SK-N-SH (cell line): Measurements from ENCODE around the gene ABCA4. TPM values are rescaled to one million over a fixed set of nuclear protein-coding genes. Genes with fewer than 3 reads are reported as not detected.

Source experiments
- CTCF ChIA-PET: fragments of 300-600, 350-600 bp; formaldehyde crosslinking; extraction: SDS; loops from one replicate; lab custom pipeline; 2021; lab: Yijun Ruan, JAX
- POLR2A ChIA-PET: fragments of 350-600 bp; sonication (Branson Sonifier 250); formaldehyde crosslinking; extraction: SDS; loops from one replicate; lab custom pipeline; 2020; ENCODE audit warnings: antibody characterized with exemption, inconsistent platforms; lab: Yijun Ruan, JAX
- DNase-seq: peaks from one replicate; pipeline ENCODE4 v3.0.0; 2012
- H2AFZ ChIP-seq: fragments of 200-600 bp; sonication (generic); 2 replicates; pipeline ENCODE4 v1.8.1; 2016; ENCODE audit warnings: antibody characterized with exemption, mild to moderate bottlenecking, low read depth
- H3F3A ChIP-seq: fragments of 200-600 bp; sonication (generic); replicated peaks from 2 replicates; pipeline ENCODE3; 2016; ENCODE audit warnings: antibody characterized with exemption, mild to moderate bottlenecking; ENCODE audit not compliant: insufficient read depth
- H3K27ac ChIP-seq, 2 experiments: fragments of 200-500 bp in 1 of 2; fragments of 200-600 bp in 1 of 2; sonication (Bioruptor generic) in 1 of 2; sonication (generic), shearing (Covaris generic) in 1 of 2; 2 replicates each; pipeline versions ENCODE4 v1.5.1 to v1.6.1; 2014 to 2016; ENCODE audit warnings: low read depth in 2 of 2, inconsistent platforms in 1 of 2, low read length in 1 of 2, mild to moderate bottlenecking in 1 of 2, mixed read lengths in 1 of 2
- H3K27me3 ChIP-seq: fragments of 200-600 bp; sonication (generic), shearing (Covaris generic); 2 replicates; pipeline ENCODE4 v1.6.1; 2016; ENCODE audit warnings: mixed run types; ENCODE audit not compliant: insufficient read depth
- H3K36me3 ChIP-seq, 2 experiments: fragments of 200-500 bp in 1 of 2; fragments of 200-600 bp in 1 of 2; sonication (Bioruptor generic) in 1 of 2; sonication (generic) in 1 of 2; replicated peaks in 1 of 2; 2 replicates each; pipeline versions ENCODE3 to v1.5.1; 2014 to 2016; ENCODE audit warnings: low read length in 1 of 2, mild to moderate bottlenecking in 1 of 2; ENCODE audit not compliant: insufficient read depth in 2 of 2, control insufficient read depth in 1 of 2
- H3K4me1 ChIP-seq, 2 experiments: fragments of 200-500 bp in 1 of 2; fragments of 200-600 bp in 1 of 2; sonication (Bioruptor generic) in 1 of 2; sonication (generic), shearing (Covaris generic) in 1 of 2; 2 replicates each; pipeline versions ENCODE4 v1.5.1 to v1.6.1; 2014 to 2016; ENCODE audit warnings: low read depth in 1 of 2, low read length in 1 of 2, mixed run types in 1 of 2; ENCODE audit not compliant: insufficient read depth in 2 of 2, control insufficient read depth in 1 of 2
- H3K4me2 ChIP-seq: fragments of 200-600 bp; sonication (generic), shearing (Covaris generic); 2 replicates; pipeline ENCODE4 v1.6.1; 2017; ENCODE audit warnings: mixed run types
- H3K4me3 ChIP-seq, 2 experiments: fragments of 200-500 bp in 1 of 2; fragments of 200-600 bp in 1 of 2; sonication (Bioruptor generic) in 1 of 2; sonication (generic), shearing (Covaris generic) in 1 of 2; 2 replicates each; pipeline versions ENCODE4 v1.5.1 to v1.8.1; 2014 to 2016; ENCODE audit warnings: low read depth in 2 of 2, inconsistent platforms in 1 of 2, low read length in 1 of 2, mild to moderate bottlenecking in 1 of 2, mixed read lengths in 1 of 2, moderate library complexity in 1 of 2
- H3K79me2 ChIP-seq: fragments of 200-600 bp; sonication (generic); 2 replicates; pipeline ENCODE4 v1.8.1; 2017; ENCODE audit warnings: mild to moderate bottlenecking; ENCODE audit not compliant: insufficient read depth
- H3K9ac ChIP-seq: fragments of 200-600 bp; sonication (generic); 2 replicates; pipeline ENCODE4 v1.6.1; 2017; ENCODE audit warnings: mixed run types
- H3K9me2 ChIP-seq: fragments of 200-600 bp; sonication (generic); 2 replicates; pipeline ENCODE4 v1.6.1; 2017; ENCODE audit warnings: mixed run types
- H3K9me3 ChIP-seq: fragments of 200-600 bp; sonication (generic); 2 replicates; pipeline ENCODE4 v1.6.1; 2017; ENCODE audit warnings: mixed run types, mild to moderate bottlenecking, moderate library complexity
- H4K20me1 ChIP-seq: fragments of 200-600 bp; sonication (generic); 2 replicates; pipeline ENCODE4 v1.6.1; 2017; ENCODE audit warnings: mild to moderate bottlenecking, mixed run types; ENCODE audit not compliant: insufficient read depth
- CHD2 ChIP-seq: fragments of 150-350 bp; IDR thresholded peaks from 2 replicates; pipeline ENCODE4 v1.6.1; 2018; ENCODE audit warnings: low read length; ENCODE audit not compliant: partially characterized antibody
- CTCF ChIP-seq: fragments of 200-600 bp; sonication (generic); IDR thresholded peaks from 2 replicates; pipeline ENCODE4 v1.6.1; 2017; ENCODE audit warnings: antibody characterized with exemption, mild to moderate bottlenecking, moderate library complexity
- EZH2phosphoT487 ChIP-seq: fragments of 200-600 bp; sonication (generic); IDR thresholded peaks from 2 replicates; pipeline ENCODE4 v1.6.1; 2017; ENCODE audit warnings: low read depth, mixed run types, mild to moderate bottlenecking, antibody characterized with exemption, moderate library complexity, borderline replicate concordance
- FOSL2 ChIP-seq: IDR thresholded peaks from 2 replicates; pipeline ENCODE4 v1.4.0; 2012; ENCODE audit warnings: low read depth, mild to moderate bottlenecking, moderate library complexity, borderline replicate concordance
- FOXJ3 ChIP-seq: sonication (generic); formaldehyde crosslinking; IDR thresholded peaks from 2 replicates; pipeline ENCODE4 v1.5.1; 2020; ENCODE audit warnings: mild to moderate bottlenecking, missing genetic modification reagents
- FOXM1 ChIP-seq: IDR thresholded peaks from 2 replicates; pipeline ENCODE4 v1.4.0; 2012; ENCODE audit warnings: low read depth, mild to moderate bottlenecking
- GABPA ChIP-seq: IDR thresholded peaks from 2 replicates; pipeline ENCODE4 v1.4.0; 2012; ENCODE audit warnings: low read depth, mild to moderate bottlenecking
- MEF2A ChIP-seq: IDR thresholded peaks from 2 replicates; pipeline ENCODE4 v1.4.0; 2012; ENCODE audit warnings: low read depth, borderline replicate concordance
- MXI1 ChIP-seq: IDR thresholded peaks from 2 replicates; pipeline ENCODE4 v1.6.1; 2012; ENCODE audit warnings: mild to moderate bottlenecking, low read depth, low read length, improper control_type of control experiment
- NFIC ChIP-seq: IDR thresholded peaks from 2 replicates; pipeline ENCODE4 v1.4.0; 2012; ENCODE audit warnings: borderline replicate concordance
- NRF1 ChIP-seq: IDR thresholded peaks from 2 replicates; pipeline ENCODE4 v1.6.1; 2012; ENCODE audit warnings: low read depth, mild to moderate bottlenecking, low read length
- PBX3 ChIP-seq: IDR thresholded peaks from 2 replicates; pipeline ENCODE4; 2012
- POLR2AphosphoS5 ChIP-seq: IDR thresholded peaks from 2 replicates; pipeline ENCODE4 v1.6.1; 2012; ENCODE audit warnings: low read depth, low read length
- REST ChIP-seq: IDR thresholded peaks from 2 replicates; pipeline ENCODE4 v1.6.1; 2012; ENCODE audit warnings: mild to moderate bottlenecking, low read depth, low read length, moderate library complexity
- SIN3A ChIP-seq: IDR thresholded peaks from 2 replicates; pipeline ENCODE4 v1.6.1; 2012; ENCODE audit warnings: low read depth, mild to moderate bottlenecking, low read length, moderate library complexity, borderline replicate concordance
- SMC3 ChIP-seq: IDR thresholded peaks from 2 replicates; pipeline ENCODE4 v1.6.1; 2012; ENCODE audit warnings: low read depth, low read length, improper control_type of control experiment
- USF2 ChIP-seq: fragments of 150-350 bp; IDR thresholded peaks from 2 replicates; pipeline ENCODE4 v1.6.1; 2017; ENCODE audit warnings: antibody characterized with exemption, low read length, low read depth, borderline replicate concordance
- ZBTB33 ChIP-seq: IDR thresholded peaks from 2 replicates; pipeline ENCODE4 v1.4.0; 2012; ENCODE audit warnings: low read depth, borderline replicate concordance
- WGBS: methylation state at CpG from one replicate; pipeline ENCODE4 v1.1.6; 2017; ENCODE audit warnings: low lambda C conversion rate; 5-methylcytosine and 5-hydroxymethylcytosine counted together
- polyA plus RNA-seq, 3 experiments: library from polyadenylated mRNA; depleted of rRNA; stranded (reverse); fragments of >200 nt; gene quantifications; 2 replicates each; pipeline ENCODE4 v1.2.3, GENCODE V29; 2012

The ABCA4 gene
- polyA plus RNA-seq, 1 of the 3 experiments (the other 2 are of a cell fraction): 0.03 TPM

GRCh38 chr1:94104776-94105580 lies 16.0 kb downstream of the ABCA4 start:
- TF ChIP-seq MXI1 (no peak), MEF2A (no peak), POLR2AphosphoS5 (no peak), USF2 (no peak), ZBTB33 (no peak), FOSL2 (no peak), SIN3A (no peak), PBX3 (no peak), NFIC (no peak), FOXM1 (no peak), REST (no peak), FOXJ3 (CRISPR knock-in tag) (no peak), EZH2phosphoT487 (no peak), NRF1 (no peak), CTCF (no peak), SMC3 (no peak), CHD2 (no peak), GABPA (no peak)
- H3K9ac ChIP-seq: no peak overlapping the region
- H2AFZ ChIP-seq: no peak overlapping the region
- no peak for DNase-seq
- ChIA-PET POLR2A (no interaction called here), CTCF (interaction anchor here (0.9 to 1.5 kb wide), 3 partner anchors 16 to 43 kb away, joined by 3 to 4 read pairs (median 3); no protein-coding TSS in a partner anchor)
- no peaks in the 10 kb centered on the region for H3K27me3 ChIP-seq
- no peaks in the 10 kb centered on the region for H3K36me3 ChIP-seq
- WGBS: 77% methylated on average over 10 of the region's 10 CpGs
- no peaks in the 10 kb centered on the region for H4K20me1 ChIP-seq
- no peaks in the 10 kb centered on the region for H3K9me3 ChIP-seq
- H3K27ac ChIP-seq: no peak overlapping the region
- H3K9me2 ChIP-seq: no peaks in the 10 kb centered on the region
- no peak overlapping the region for H3K4me2 ChIP-seq
- H3K79me2 ChIP-seq: no peaks in the 10 kb centered on the region
- H3K4me3 ChIP-seq: no peak overlapping the region
- H3F3A ChIP-seq: no peaks in the 10 kb centered on the region
- H3K4me1 ChIP-seq: peaks cover 6 to 17% of the 10 kb centered on the region in 2 experiments; a peak in 1 of 4 replicates
